ENCODE data around the gene JADE1.

JADE1 gene

DNA sequence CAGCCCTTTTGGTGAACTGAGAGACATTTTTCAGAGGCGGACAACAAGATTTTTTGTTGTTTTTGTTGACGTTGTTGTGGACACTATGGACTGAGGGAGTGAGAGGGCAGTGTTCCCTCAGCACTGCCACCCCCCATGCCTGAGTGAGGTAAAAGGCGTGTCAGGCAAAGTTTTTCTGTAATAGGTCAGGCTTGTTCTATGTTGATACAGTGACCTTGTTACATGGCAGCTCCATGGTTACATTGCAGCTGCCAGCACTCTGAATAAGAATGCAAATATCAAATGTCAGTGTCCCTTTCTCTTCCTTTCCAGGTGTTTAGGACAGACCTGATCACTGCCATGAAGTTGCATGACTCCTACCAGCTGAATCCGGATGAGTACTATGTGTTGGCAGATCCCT, 36.6 kb downstream of the JADE1 start:
- DNase-seq, result no peak

DNA sequence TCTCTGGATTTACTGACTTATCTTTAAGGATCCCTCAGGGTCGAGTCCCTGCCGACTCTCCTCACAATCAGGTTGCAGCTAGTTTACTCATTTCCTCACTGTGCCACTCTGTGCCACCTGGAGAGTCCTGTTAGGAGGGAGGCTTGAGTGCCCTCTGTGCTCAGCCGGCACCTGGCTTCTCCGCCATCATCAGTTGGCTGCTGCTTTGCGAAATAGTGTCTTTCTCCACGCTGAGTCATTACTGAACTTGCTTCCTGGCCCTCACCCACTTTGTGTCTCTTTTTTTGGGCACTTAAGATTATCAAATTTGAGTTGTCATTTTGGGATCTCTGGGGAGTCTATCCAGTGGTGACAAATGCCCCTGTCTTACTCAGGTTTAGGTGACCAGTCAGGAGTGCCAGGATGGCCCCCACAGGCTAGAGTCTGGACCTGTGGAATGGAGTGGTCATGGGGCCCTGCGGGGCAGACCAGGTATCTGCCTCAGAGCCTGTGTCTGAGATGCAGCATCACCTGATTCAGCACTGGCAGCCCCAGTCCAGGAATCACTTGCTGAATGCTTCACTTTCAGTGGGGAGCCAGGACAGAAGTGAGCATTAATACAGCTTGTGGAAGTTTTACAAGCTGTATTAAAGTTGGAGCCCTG, 37.7 kb downstream of the JADE1 start:
- no peak for DNase-seq

DNA sequence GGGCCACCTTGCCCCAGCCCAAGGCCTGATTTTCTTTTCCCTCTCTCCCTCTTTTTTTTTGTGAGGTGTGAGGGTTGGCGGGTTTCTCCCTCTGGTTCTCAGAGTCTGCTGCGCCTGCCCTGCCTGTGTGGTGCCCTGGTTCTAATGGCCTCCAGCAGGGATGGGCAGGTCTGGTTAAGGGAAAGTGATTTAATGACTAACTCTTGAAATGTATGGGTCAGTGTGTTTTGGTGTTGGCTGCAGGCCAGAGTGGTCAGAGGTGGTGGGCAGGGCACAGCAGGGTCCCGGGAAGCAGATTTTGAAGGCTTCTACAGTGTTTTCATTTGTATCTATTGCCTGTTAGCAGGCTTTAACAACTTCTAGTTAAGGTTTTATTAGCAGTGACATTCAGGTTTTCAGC, 39.0 kb downstream of the JADE1 start:
- no peak for DNase-seq

DNA sequence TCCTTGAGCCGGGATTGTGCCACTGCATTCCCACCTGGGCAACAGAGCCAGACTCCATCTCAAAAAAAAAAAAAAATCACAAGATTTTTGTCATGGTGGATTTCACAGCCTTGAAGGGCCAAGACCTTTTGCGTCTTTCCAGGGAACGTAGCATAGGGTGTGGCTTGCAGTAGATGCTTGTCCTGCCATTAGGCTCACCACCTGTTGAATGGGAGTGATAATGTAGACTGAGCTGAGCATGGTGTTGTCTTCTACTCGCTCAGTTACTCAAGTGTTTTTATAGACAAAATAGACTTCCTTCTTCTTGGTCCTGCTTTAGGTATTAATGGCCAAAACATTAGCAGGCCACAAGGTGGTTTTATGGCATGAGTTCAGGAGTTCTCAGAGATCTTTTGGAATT, 40.8 kb downstream of the JADE1 start:
- DNase-seq, result no peak

DNA sequence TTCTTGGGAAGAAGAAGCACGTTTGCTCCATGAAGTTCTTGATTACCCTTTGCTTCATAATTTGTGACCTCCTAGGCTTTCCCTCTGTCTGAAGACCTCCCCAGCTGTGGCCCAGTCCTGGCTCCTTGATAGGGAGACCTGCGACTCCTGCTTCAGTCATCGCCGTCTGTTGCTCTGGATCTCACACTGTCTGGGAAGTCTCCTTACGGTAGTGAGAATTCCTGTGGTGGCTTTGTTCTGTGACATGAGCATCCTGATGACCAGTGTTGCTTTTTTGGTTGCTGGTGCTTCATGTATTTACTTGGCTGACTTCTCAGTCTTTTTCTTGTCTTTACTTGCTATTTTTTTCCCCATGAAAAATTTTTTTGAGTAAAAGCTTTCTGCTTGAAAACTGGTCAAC, 44.2 kb downstream of the JADE1 start:
- DNase-seq, result no peak

DNA sequence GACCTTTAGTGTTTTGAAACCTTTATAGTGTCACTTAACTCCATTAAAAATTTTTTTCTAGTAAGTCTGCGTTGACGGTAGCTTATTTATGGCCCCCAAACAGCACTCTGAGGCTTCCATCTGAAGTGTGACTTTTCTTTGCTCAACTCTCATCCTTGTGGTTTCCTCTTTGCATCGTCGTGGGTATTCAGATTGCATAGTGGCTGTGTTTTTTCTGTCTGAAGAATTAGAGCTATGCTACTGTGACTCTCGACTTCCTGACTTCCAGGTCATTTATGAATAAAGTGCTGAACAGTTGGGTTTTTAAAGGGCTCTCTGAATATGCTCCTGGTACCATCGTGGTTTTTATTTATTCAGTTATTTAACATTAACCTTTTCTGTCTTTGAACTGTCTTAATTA, 44.9 kb downstream of the JADE1 start:
- DNase-seq, result no peak

DNA sequence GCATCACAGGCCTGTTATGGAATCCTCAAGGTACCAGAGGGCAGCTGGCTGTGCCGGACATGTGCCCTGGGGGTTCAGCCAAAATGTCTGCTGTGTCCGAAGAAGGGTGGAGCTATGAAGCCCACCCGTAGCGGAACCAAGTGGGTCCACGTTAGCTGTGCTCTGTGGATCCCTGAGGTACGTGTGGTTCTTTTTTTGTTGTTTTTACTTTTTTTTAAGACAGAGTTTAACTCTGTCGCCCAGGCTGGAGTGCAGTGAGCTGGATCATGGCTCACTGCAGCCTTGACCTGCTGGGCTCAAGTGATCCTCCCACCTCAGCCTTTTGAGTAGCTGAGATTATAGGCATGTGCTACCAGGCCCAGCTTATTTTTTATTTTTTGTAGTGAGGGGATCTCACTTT, 46.1 kb downstream of the JADE1 start:
- no peak for DNase-seq

DNA sequence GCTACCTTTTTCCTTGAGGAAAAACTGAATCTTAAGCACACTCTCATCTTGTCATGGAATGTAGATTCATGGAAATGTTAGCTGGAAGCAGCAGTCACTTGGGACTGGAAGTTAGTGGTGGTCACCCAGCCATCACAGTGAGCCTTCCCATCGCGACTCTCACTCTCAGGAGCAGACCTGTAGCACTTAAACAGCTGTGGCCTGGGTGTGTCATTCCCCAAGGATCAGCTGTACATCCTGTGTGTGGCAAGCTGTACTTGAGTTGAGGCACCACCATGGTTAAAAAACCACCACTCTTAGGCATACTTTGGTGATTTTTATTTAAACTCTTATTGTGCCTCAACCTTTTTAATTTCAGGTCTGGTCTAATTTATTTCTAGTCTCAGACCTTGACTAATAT, 46.7 kb downstream of the JADE1 start:
- no peak for DNase-seq

DNA sequence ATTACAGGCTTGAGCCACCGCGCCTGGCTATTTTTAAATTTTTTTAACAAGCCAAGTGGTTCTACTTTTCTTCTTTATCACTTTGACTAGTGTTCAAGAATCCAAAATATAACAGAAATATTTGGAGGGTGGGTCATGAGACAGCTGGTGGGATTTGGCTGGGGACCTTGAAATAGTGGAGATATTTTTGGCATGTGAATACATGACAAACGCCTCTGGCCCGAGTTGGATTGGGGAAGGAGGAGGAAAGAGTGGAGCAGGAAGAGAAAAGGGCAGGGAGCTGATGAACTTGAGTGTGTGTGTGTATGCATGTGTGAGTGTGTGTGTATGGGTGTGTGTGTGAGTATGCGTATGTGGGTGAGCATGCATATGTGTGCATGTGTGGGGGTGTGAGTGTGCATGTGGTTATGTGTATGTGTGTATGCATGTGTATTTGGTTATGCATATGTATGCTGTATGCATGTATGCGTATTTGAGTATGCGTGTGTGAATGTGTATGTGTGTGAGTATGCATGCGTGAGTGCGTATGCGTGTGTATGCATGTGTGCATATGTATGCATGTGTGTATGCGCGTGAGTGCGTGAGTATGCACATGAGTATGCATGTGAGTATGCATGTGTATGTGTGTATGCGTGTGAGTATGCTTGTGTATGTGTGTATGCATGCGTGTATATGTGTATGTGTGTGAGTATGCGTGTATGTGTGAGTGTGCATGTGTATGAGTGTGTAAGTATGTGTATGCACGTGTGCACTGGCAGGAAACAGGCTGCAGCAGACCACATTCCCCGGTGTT, 49.6 kb downstream of the JADE1 start:
- no peak for DNase-seq

DNA sequence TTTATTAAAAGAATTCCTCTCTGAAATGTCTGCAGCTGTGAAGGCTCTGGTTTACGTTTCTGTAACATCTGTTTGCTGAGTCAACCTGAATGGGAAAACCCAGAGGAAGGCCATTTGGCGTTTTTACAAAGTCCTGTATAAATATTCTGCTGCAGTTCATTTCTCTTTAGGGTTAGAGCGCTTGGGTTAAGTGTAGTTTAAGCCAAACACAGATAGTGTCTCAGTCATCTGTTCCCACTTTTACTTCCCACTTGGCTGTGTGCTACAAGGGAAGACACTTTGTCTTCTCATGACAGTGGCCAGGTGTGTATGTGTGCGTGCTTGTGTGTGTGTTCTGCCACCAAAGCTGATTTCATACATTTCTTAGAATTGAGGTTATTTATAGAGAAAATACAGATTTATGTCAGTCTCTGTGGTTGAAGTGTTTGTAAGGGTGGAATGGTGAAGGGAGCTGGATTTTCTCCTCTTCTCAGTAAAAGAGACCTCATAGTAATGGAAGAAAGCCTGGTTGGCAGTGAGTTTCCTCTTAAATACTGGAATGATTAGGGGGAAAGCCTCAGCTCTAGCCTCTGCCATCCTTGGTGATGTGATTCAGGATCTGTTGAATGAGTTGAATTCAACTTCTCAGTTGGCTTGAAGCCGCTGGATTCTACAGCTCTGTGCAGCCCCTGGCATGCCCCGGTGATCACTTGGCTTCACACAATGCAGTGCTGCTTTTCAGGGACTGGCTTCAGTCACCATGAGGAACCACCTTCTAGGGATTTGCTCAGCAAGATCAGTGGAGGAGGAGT, 50.6 kb downstream of the JADE1 start:
- no peak for DNase-seq

DNA sequence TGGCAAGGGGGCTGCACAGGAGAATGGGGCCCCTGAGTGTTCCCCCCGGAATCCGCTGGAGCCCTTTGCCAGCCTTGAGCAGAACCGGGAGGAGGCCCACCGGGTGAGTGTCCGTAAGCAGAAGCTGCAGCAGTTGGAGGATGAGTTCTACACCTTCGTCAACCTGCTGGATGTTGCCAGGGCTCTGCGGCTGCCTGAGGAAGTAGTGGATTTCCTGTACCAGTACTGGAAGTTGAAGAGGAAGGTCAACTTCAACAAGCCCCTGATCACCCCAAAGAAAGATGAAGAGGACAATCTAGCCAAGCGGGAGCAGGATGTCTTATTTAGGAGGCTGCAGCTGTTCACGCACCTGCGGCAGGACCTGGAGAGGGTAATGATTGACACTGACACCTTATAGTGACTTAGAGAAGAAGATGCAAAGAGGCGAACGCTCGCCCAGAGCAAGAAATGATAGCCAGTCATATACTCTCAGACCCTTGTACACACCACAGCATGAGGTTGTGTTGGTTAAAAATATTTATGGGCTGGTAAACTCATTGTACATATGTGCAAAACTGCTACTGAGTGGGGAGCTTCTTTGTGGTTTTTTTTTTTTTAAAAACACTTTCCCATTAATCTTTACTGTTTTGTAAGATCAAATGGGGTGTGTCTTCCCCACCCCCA, 52.5 kb downstream of the JADE1 start:
- no peak for DNase-seq

DNA sequence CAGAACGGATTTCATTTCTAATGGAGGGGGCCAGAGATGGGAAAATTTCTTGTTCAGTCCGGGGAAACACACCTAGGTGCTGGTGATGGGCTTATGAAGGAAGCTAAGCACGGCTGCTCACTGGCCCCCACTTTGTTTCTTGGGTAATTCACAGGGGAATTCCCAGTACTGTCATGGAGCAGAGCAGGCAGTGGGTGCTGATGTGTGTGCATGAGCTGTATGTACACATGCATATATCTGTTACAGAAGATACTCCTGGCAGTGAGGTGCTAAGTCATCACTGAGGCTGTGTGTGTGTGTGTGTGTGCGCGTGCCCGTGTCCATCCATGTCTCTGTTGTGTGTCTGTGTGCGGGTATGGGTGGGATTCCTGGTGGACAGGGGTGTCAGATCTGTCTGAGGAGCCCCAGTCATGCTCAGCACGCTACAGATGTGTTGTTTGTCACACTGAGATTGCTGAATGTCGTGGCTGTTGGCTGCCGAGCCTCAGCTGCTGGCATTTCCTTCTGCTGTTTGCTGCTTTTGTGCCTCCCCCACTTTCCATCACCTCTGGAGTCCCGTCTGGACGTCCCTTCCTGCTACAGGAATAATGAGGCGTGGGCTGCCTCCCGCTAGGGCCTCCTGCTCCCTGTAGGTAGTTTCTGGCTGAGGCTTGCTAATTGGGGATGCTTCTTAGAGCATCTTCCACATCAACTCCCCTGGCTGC, 53.3 kb downstream of the JADE1 start:
- peak in 1 of 2 donors; percentile 23 for DNase-seq

DNA sequence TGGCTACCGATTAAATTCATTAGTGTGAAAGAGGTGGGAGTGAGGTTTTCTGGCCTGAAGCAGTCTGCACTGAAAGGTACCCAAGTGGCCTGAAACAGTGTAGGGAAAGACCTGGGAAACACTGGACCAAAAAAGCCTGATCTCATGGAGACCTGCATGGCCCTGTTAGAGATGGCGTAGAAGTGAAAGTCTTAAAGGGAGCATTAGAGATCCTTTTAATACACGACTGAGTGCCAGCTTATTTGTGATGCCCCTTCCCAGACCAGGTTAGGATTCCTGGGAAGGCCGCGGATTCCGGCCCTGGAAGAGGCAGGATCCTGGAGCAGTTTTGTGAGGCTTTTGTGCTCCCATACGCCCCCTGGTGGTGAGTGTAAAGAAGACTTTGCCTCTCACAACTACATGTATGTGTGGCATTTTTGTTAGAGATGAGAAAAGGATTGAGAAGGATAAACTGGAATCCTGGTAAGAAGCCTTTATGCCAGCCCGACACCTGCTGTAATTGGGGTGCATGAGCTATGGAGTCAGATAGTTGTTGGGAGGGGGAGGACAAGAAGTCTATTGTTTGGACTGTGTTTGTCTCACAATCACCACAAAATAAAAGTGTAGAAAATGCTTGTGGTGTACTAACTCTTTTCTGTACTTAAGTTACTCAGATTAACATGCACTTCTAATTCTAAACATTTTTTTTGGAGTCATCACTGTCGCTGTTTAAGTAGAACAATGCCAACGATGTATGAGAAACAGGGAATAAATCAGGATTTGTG, 54.0 kb downstream of the JADE1 start:
- DNase-seq, result peak; percentile 61 to 64

DNA sequence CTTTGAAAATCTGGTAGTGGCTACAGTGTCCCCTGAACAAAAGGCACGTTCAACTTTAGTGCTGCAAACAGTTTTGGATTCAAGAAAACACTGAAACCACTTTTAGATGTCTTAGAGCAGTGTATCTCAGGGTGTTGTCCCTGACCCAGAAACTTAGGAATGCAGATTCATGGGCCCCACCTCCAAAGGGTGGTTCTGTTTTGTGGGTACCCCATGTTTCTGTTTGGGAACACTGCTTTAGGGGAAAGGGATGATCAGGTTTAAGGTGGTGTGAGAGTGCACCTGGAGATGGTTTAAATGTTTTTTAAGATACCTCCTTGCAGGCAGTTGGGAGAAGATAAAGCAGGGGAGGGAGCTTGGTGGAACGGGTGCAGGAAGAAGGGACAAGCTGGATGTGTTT, 55.6 kb downstream of the JADE1 start:
- DNase-seq, result no peak

DNA sequence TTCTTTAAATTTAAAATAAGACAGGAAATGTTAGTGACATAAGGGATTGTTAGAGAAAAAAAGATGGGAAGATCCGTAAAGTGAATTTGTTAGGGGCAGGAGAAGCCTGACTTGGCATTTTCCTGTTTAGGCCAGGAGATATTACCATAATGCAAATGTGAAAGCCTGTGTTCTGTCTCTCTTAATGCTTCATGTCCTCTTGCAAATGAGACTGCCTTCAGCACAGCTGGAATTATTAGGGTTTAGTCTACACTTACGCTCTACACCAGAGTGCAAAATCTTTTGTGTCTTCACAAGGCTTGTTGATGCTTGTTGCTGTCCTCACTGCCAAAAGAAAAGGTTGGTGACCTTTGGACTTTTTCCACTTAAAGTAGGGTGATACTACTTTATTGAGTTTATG, 56.8 kb downstream of the JADE1 start:
- DNase-seq, result no peak

DNA sequence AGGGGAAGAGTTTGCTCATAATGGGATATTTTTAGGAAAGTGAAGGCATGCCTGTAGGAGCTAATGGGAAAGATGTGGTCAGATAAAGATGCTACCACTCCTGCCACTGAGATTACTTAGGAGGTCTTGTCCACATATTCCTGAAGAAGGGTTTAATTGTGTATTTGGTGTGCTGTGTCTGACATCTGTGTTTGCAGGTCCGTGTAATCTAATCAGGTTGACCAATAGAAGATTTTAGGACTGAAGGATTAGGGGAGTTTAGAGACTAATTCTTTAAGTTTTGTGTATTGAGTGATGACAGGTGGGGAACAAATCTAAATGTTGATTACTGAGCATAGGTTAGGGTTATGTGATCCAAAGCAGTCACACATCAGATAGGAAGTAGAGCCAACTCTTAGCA, 57.2 kb downstream of the JADE1 start:
- DNase-seq, result no peak

DNA sequence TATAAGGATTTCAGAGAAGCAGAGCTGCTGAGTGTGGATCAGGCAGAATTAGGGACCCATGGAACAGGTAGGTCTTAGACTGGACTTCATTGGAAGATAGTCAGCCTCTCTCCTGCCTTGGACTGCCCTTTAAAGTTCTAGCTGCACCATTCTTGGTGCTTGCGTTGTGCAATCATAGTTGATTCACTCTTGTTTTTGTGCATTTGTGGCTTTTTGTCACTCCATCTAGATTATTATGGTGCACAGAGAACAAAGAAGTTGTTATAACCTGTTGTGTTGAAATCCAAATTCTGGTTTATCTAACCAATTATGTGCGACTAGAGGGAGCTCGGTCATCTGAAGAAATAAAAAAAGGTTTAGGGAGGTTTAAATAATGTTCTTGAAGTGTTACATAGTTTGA, 59.3 kb downstream of the JADE1 start:
- no peak for DNase-seq

DNA sequence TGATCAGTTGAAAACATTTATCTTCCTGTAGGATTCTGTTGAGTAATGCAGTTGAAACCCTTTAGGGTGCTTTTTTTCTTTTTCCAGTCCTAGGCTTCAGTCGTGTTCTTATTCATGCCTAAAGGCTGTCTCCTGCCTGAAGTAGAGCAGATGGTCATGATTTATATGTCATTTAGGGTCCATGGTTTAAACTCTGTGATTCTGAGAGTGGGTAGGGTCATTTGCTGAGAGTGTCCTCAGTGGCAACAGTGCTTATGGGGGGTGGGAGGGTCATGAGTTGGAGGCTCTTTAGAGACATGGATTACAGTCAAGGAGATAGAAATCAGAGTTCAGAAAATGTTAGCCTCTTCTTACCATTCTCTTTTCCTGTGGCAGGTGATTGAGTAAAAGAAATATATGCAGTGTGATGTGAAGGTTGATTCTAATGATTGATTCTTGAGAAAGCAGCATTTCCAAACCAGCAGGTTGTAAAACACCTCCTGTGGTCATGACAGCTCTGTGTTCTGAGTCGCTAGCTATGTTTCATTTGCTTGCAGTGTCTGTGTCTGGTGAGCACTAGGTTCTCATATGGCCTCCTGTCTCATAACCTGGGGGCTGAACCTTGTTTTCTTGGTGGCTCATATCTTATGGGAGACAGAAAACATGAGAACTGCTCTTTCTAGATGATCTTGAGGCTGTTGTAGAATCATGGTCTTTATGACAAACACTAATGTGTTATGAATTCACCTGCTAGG, 60.4 kb downstream of the JADE1 start:
- DNase-seq, result no peak

DNA sequence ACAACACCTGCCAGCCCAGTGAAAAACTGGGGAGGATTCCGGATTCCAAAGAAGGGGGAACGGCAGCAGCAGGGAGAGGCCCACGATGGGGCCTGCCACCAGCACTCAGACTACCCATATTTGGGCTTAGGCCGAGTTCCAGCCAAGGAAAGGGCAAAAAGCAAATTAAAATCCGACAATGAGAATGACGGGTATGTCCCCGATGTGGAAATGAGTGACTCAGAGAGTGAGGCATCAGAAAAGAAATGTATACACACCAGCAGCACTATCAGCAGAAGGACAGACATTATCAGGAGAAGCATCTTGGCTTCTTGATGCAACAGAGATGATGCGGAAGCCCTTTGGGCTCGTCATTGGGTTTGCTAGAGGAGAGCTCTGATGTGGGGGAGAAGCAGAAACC, 62.4 kb downstream of the JADE1 start:
- no peak for DNase-seq

DNA sequence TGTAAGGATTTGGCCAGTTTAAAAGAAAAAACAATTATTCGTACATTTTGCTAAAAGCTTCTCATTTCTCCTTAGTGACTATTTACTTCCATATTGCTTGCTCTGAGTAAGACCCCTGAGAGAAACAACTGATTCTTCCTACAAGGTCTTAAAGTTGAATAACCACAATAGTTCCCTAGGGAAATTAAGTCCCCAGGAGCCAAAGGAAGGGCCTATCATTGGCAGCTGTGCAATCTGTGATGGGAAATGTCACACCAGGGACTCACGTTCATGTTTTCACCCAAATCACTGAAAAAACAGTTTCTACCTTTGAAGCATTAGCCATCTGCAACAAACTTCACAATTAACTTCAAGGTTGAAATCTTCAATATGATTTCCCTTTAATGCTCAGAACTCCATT, 66.7 kb downstream of the JADE1 start:
- no peak for DNase-seq

DNA sequence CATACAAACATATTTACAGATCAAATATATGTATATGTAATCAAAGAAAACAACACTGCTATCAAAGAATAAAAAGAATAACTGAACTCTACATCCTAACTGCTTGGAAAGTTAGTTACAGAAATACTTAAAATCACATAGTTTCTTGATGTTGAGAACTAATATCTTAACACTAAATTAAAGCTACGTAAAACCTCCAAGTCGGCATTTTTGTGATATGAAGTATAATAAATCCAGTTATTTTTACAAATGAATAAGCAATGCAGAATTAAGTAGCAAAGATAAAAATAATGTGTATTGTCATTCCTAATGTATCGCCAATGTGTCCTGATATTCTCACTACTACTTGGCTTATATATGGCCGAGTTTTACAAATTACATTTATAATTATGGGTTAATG, 68.4 kb downstream of the JADE1 start:
- no peak for DNase-seq

Measured in stimulated activated CD4-positive, alpha-beta T cell treated with anti-CD3 and anti-CD28 coated beads, Interleukin-2, amount 100 ng/mL, for 48 hours (primary cell).